SK-N-DZ (cell line): ENCODE data around the gene GRPEL2.
"Not testable (repeated sequence)": the region's sequence is repeated elsewhere in the genome, so short reads cannot be mapped to it uniquely, and the experiment has no call there.

Experiments
- DNase-seq: peaks from one replicate; pipeline ENCODE4 v3.0.0-alpha.2; 2015; ENCODE audit warnings: low spot score

GRPEL2 gene

DNA sequence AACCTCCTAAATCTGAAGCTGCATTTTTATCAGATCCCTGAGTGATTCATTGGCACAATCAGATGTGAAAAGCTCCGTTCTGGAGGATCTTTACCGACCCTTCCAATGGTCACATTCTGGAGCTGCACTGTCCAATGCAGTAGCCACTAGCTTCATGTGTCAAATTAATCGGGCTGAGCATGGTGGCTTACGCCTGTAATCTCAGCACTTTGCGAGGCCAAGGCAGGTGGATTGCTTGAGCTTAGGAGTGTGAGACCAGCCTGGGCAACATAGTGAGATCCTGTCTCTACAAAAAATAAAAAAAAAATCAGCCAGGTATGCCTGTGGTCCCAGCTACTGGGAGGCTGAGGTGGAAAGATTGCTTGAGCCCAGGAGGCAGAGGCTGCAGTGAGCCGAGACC, 30.1 kb downstream of the GRPEL2 start:
- DNase-seq, result no peak

DNA sequence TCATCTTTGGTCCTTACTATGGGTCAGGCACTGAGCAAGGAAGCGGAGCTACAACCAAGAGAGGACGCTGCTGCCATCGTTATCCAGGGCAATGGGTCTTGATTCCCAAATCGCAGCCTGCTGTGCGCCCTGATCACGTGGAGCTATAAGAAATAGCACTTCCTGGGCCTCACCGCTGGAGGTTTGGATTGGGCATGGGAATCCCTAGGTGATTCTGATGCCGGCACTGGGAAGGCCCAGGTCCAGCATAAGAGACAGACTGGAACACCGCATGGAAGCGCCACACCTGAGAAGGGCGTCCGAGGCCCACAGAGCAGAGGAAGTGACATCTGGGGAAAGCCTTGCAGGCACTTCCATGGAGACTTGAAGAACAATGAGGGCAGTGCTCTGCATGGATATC, 30.8 kb downstream of the GRPEL2 start:
- no peak for DNase-seq

DNA sequence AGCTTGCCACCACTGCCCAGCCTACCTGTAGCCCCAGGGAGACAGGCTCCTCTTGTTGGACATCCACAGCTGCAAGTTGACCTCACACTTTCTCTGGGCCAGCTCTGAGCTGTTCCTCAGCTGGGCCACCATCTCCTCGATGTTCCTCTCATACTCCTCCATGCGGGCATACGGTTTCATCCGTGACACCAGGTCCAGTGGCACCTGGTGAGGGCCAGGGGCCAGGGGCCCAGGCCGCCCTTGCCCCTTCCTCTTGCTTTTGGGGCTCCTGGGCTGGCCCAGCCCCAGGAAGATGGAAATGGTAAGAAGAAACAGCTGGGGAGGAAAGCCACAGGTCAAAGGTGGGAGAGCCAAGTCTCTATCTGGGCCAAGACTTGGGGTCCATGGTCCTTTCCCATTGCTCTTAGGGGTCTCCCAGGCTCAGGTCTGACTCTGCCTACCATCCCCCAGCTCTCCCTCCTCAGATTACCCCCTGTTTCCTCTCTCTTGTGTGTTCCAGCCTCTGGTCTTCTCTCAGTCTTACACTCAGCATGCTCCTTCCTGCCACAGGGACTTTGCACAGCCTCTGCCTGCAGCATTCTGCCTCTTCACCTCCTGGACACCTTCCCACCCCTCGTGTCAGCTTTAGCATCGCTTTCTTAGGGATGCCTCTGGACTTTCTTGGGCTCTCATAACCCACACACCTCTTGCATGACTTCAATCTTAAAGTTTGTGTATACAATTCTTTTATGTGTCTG, 31.6 kb downstream of the GRPEL2 start:
- DNase-seq, result no peak

DNA sequence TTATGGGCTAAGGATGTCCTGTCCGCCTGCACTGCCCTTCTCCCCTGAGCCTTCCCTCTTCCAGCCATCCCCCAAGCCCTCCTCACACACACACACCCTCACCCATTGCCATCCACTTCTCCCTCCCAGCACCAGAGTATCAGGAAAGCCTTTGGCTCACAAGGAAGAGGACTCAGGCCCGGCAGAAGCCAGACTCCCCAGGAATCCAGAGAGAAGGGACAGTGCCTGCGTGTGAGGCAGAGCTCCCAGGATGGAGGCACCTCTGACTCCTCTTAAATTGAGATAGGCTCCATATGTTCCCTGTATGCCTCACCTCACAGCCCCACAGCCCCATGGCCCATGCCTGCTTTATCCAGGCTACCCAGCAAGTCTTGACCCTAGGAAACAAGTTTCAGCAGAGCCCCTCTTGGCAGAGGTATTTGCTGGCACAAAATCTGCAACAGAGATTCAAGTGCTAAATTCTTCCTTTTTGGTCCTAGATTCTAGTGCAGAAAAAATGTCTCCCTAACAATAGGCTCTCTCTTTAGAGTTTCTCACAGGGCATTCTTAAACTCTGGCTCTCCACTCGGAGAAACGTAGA, 33.0 kb downstream of the GRPEL2 start:
- DNase-seq, result no peak

DNA sequence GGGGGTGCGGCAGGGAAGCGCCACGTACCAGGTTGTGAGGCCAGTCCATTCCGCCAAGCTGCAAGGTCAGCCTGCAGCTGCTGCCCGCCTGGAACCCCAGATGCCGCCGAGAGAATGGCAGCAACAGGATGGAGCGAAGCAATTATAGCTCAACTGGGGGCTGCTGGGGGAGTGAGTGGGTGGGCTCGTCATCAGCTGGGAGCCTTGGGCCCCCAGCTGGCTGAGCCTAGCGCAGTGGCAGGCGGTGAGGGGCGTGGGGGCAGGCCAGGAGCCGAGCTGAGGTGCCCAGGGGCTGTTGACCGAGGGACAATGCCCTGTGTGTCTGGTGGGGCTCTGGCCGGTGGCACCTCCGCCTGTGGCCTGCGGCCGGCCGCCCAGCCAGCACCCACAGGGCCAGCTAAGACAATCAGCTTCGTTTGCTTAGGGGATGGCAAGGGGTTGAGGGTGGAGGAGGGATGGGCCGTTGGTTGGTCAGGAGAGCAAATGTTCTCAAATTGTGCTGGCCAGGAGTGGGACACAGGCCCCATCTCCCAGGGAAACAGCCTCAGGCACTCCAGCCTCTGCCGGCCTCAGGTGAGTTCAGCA, 34.0 kb downstream of the GRPEL2 start, which contains the start of gene IL17B:
IL17B (minus strand) TSS at position 116 of the 585 bp plus-strand sequence; CDS start at position 49, 67 bp downstream.
- DNase-seq, result no peak

DNA sequence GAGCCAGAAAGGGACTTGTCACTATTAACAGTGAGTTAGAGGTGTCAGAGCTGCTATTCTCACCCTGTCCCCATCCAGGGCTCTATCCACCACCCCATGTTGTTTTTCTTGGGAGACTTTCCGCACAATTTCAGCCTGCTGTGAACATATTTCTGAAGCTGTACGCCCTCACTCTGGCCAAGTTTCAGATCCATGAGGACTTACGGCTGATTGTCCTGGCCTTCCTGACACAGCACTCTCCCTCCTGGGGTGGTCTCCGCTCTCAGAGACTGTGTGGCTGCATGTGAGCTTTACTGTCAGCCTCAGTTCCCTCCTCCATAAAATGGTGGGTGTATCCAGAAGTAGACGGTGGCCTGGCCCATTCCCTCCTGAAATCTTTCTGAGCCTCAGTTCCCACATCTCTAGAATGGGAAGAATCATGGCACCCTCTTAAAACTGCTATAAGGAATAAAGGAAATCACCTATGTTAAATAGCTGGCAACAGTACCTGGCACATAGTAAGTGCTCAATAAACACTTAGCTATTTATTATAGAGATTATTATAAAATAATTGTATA, 34.6 kb downstream of the GRPEL2 start:
- no peak for DNase-seq

DNA sequence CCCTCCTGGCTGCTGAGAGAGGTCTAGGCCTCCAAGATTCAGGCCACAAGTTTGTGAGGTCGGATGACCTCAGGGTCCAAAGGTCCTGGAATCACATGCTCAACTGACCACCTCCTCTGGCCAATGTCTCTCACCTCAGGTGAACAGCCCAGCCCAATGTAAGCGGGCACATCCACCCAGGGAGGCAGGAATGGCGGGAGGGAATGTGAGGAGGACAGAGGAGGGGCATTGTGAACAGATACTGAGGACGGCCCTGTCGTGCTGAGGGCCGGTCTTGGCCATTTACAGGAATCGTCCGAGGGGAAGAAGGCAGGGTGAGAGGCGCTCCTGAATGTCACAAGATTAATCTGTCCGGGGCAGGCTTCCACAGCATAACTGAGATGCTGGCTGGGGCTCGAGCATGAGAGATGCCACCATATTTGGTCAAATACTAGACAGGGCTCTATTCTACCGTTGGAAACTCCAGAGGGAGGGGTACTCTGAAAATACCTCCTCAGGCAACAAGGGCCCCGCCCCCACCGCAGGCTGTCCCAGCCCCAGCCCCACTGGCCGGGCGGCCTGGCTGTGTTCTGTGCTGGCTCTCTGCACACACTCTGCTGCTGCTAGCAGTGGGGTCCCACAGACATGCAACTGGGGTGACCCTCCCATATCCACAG, 35.3 kb downstream of the GRPEL2 start:
- DNase-seq, result peak; percentile 42

DNA sequence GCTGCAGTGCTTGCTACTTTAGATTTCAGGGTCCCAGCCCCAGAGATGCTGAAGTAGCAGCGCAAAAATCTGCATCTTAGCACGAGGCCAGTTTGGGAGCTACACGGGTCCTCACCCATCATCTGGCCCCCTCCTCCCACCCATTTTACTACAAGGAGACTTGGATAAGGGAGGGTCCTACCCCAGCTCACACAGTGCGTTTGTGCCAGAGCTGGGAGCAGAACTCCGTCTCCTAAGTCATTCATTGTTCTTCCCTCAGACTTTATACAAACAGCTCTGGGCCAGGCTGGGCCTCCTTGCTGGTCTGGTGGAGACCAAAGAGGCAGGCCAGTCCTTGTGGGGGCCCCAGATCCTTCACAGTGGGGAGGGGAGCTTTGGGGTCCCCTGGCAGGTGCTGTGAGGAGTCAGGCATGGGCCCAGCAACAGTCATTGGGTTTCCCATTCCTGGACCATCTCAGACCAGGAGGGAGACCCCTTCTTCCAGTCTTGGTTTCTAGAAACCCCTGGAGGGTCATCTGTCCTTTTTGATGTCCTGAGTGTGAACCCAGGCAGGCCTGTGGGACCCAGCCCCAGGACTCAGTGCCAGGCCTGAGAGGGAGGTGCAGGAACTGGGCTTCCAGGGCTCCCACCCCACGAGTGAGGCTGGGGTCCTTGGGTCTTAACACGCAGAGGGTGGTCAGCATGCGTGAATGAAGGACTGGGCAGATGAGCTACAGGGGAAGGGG, 36.1 kb downstream of the GRPEL2 start:
- DNase-seq, result no peak

DNA sequence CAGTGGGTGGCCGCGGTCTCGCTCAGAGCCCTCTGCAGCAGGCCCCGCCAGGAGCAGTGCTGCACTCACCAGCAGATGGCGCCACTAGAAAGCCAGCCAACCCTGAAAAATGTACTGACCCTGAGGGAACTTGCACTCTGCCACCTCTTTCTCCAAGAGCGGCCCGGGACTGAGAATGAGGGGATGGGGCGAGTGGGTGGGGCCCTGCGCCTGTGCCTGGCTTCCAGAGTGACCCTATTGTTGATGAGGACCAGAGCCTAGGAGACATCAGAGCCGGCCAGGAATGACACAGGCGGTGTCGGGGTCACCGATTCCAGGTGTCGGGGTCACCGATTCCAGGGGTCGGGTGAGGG, 36.7 kb downstream of the GRPEL2 start:
- peak; percentile 83 for DNase-seq

DNA sequence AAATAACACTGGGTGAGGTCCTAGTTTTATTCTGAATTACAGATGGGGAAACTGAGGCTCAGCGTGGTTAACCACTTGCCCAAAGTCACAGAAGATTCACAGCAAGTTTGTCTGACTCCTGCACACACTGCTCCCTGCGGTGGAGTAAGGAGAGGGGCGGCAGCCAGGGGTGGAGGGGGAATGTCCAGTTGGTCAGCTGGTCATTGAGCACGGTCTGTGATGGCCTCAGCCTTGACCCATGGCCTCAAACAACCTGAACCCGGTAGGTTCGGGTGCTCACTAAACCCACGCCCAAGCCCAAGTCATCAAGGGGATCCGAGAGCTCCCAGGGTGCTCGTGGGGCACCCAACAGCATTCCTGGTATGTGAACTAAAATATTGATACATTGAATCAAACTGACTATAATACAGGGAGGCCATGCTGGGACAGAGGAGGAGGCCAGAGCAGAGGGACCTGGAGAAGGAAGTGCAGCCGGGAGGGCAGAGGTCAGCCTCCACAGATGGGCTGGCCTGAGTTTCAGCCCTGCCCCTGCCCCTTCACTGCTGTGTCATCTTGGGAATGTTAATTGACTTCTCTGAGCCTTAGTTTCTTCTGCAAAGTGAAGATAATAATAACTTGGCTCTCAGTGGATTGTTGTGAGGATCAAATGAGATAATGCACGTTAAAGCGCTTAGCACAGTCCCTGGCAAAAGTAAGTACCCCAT, 37.4 kb downstream of the GRPEL2 start:
- DNase-seq, result no peak

DNA sequence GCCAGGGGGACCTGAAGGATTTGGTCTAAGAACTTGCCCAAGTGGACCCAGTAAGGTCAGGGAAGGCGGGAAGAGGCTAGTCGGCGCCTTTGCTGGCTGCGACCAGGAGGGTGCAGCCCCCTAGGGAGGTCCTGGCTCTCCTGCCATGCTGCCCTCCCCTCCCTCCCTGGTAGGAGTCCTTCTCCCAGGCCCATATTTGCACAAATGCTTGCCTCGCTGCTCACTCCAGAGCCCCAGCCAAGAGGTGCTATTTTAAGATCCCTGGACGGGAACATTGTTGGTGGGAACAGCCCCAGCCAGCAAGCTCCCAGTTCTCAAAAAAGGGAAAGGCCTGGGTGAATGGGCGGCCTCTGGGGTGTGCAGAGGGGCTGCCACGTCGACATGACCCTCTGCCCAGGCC, 38.1 kb downstream of the GRPEL2 start:
- no peak for DNase-seq

DNA sequence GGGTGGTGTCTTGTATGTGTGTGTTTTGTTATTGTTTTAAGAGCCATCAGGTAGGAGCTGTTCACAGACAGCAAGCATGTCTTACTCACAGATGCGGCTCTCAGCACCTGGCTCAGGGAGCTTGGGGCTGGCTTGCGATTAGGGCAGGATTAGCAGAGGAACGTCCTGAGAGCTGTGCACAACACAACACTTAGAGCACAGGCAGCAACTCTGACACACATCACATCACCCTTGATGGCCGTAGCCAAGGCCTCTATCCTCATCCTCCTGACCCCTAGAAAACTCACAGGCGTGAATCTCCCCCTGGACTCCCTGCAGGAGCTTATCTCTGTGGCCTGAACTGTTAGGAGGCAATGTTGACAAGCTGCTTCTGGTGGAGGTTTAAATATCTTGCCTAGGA, 40.9 kb downstream of the GRPEL2 start:
- no peak for DNase-seq

DNA sequence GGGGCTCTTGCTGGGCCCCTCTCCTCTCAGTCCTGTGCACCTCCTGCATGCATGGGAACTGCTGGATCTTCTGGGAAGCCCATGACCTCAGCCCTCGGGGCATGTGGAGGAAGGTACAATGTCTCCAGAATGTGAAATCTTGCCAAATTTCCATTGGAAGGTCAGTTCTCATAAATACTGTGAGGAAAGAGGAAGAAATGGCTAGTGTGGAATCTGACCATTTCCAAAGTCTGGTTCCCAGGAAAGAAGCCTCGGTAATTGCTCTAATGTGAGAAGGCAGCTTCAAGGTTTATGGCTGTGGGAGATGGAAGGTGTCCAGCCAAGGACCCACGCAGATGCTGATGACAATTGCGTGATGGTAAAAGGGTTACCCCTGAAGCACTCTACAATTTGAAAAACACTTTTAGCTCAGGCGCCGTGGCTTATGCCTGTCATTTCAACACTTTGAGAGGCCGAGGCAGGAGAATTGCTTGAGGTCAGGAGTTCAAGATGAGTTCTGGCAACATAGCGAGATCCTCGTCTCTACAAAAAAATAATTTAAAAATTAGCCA, 41.9 kb downstream of the GRPEL2 start:
- no peak for DNase-seq

DNA sequence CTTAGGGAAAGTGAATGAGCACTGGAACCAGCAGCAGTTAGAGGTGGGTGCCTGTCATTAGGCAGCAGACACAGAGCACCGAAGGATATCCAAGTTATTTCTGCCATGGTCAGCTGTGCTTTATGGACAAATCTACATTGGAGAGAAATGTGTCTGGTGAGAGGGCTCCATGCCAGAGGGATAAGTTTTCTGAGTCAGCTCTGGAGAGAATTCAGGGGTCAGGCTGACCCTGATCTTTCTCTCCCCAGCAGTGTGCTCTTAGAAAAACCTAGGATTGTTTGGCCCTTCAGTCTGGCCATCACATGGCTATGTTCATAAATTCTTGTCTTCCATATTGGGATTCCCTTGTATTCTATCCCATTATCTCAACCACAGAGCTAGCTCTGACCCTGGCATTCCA, 42.7 kb downstream of the GRPEL2 start:
- DNase-seq, result no peak

DNA sequence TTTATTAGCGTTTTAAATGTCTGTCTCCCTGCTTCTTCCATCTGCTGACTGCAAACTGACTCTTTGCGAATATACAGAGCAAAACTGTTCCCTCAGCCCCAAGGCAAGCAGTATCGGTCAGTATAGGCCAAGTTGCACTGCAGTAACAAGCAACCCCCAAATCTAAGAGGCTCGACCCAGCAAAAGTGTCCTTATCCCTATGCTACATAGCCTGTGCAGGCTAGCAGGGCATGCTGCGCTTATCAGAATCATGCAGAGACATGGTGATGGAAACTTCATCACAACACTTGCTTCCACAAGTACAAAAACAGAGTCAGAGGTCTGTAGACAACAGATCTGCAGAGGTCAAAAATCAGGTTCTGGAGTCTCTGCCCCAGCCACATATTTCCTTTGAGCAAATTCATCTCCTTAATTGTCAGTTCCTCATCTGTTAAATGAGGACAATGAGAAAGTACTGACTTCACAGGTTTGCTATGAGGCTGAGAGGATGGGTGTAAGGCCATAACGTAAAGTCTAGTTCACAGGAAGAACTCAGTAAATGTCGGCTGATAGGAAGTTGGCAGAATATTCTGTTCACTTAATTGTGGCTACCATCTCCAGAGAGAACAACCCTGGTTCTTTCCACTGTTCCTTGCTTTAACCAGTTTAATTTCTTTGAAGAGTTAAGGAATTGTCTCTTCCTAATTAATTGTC, 43.3 kb downstream of the GRPEL2 start:
- DNase-seq, result no peak

DNA sequence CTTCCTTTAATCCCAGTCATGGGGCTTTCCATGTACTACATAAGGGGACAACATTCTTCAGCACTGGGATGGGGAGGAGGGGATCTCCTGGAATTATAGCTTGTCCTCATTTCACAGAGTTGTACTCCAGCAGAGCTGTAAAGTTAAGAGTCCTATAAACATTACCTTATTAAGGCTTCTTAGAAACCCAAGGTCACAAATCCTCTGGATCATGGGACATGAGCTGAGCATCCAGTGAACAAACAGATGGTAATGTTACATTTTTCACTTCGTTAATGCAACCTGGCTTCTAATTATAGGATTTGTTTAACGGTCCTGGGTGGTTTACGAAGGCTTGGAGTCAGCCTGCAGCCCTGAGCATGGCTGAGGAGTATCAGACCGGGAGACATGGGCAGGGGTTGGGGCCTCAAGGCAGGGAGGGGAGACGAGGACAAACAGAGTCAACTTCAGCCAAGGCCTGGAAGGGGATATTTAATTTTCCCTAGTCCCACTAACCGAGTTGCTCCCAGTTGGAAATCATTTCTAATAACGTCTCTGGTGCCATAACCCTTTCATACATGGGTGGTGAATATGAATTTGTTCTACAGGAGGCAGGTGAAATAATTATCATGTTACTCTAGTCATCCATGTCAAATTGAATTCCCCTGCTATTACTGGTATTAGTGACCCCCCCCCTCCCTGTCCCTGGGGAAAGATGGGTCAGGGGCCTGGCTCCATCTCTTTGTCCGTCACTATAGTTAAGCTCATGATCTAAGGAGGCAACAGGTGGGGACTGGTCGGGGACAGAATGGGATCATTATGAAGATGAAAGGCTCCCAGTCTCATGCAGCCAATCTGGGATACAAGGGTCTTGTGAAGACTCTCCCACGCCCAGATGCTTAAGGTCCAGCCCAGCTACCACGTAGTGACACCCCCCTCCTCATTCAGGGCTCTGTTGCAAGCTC, 44.5 kb downstream of the GRPEL2 start:
- DNase-seq, result no peak

DNA sequence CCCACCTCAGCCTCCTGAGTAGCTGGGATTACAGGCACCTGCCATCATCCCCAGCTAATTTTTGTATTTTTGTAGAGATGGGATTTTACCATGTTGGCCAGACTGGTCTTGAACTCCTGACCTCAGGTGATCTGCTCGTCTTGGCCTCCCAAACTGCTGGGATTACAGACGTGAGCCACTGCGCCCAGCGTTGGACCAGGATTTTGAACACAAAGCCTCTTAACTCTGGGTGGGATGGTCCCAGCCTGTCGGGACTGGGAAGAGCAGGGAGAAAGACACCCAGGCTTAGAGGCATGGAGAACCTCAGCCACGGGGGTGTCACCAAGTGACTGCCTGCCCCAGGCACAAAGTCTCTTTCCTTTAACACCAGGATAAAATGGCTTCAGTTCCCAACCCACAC, 45.8 kb downstream of the GRPEL2 start:
- not testable (repeated sequence) for DNase-seq

DNA sequence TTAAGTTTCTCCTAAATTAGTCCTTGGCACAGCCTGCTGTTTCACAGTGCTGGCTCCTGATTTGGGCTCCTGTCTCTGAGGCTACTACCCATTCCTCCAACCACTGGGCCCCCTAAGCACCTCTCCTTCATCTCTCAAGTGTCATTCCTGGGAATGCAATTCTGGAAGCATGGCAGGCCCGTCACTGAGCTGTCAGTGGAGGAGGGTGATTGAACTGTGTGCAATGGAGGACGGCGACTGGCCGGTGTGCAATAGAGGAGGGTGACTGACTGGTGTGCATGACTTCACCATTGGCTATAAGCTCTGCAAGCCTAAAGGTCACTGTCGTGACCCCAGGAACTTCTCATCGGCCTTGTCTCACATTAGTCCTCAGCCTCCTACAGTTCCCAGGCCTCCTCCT, 46.2 kb downstream of the GRPEL2 start:
- no peak for DNase-seq

DNA sequence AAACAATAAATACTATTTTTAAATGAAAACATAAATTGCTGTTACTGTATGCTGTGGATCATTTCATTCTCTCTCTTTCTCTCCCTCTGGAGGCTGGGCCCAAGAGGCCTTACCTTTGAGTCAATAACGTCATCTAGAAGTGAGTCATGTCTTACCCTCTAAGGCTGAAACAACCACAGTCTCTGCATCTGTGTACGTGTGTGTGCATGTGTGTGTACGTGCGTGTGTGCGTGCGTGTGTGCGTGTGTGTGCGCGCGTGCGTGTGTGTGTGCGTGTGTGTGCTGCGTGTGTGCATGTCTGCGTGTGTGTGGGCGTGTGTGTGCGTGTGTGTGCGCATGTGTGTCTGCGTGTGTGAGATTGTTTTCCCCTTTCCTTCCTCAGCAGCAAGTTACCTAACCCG, 47.4 kb downstream of the GRPEL2 start:
- DNase-seq, result no peak
